Keratinocyte (primary cell): Measurements from ENCODE around the gene GCFC2. TPM values are rescaled to one million over a fixed set of nuclear protein-coding genes. Genes with fewer than 3 reads are reported as not detected.

Source experiments
- DNase-seq: peaks from one replicate; pipeline ENCODE4 v3.0.0-alpha.2; 2011; ENCODE audit warnings: low read depth, missing footprints, low spot score
- FAIRE-seq: peaks from 2 replicates; lab custom pipeline; 2011; peaks lifted over from hg19 to GRCh38; lab: Jason Lieb, UNC
- H2AFZ ChIP-seq: 2 replicates; pipeline ENCODE4 v1.6.0; 2012; ENCODE audit warnings: low read length, control low read depth, inconsistent platforms; ENCODE audit not compliant: control insufficient read depth
- H3K27ac ChIP-seq: 2 replicates; pipeline ENCODE4 v1.5.1; 2011; ENCODE audit warnings: low read length; ENCODE audit not compliant: control insufficient read depth, insufficient read depth
- H3K27me3 ChIP-seq: 3 replicates; pipeline ENCODE4 v1.6.0; 2011; ENCODE audit warnings: low read length; ENCODE audit not compliant: control insufficient read depth, insufficient read depth; ENCODE audit errors: extremely low read depth
- H3K36me3 ChIP-seq, 2 experiments: 2 replicates in 1 of 2; 3 replicates in 1 of 2; pipeline ENCODE4 v1.5.1; 2011; ENCODE audit warnings: low read length in 2 of 2, mild to moderate bottlenecking in 1 of 2; ENCODE audit not compliant: control insufficient read depth in 2 of 2, insufficient read depth in 2 of 2; ENCODE audit errors: extremely low read depth in 1 of 2
- H3K4me1 ChIP-seq: 3 replicates; pipeline ENCODE4 v1.5.1; 2011; ENCODE audit warnings: low read length; ENCODE audit not compliant: control insufficient read depth, insufficient read depth; ENCODE audit errors: extremely low read depth
- H3K4me2 ChIP-seq: 3 replicates; pipeline ENCODE4 v1.6.0; 2011; ENCODE audit warnings: low read depth, low read length; ENCODE audit not compliant: control insufficient read depth, insufficient read depth; ENCODE audit errors: extremely low read depth
- H3K4me3 ChIP-seq, 3 experiments: fragments of 200-600 bp in 1 of 3; sonication (generic) in 1 of 3; 2 replicates in 2 of 3; 3 replicates in 1 of 3; pipeline ENCODE4 v1.5.1; 2011 to 2016; ENCODE audit warnings: low read length in 3 of 3, mild to moderate bottlenecking in 3 of 3, control low read depth in 2 of 3, inconsistent platforms in 1 of 3, low read depth in 1 of 3, mixed read lengths in 1 of 3, mixed run types in 1 of 3, moderate library complexity in 1 of 3; ENCODE audit not compliant: control insufficient read depth in 2 of 3, insufficient read depth in 2 of 3; ENCODE audit errors: extremely low read depth in 1 of 3
- H3K79me2 ChIP-seq: 2 replicates; pipeline ENCODE4 v1.6.0; 2012; ENCODE audit warnings: low read length; ENCODE audit not compliant: control insufficient read depth, insufficient read depth
- H3K9ac ChIP-seq: 3 replicates; pipeline ENCODE4 v1.6.0; 2011; ENCODE audit warnings: low read length; ENCODE audit not compliant: control insufficient read depth, insufficient read depth; ENCODE audit errors: extremely low read depth
- H3K9me1 ChIP-seq: 3 replicates; pipeline ENCODE4 v1.6.0; 2011; ENCODE audit warnings: low read length; ENCODE audit not compliant: control insufficient read depth, insufficient read depth; ENCODE audit errors: extremely low read depth
- H3K9me3 ChIP-seq: 2 replicates; pipeline ENCODE4 v1.5.1; 2012; ENCODE audit warnings: low read depth, low read length; ENCODE audit not compliant: control insufficient read depth
- H4K20me1 ChIP-seq: 3 replicates; pipeline ENCODE4 v1.6.0; 2011; ENCODE audit warnings: low read length; ENCODE audit not compliant: control insufficient read depth, insufficient read depth; ENCODE audit errors: extremely low read depth
- CTCF ChIP-seq, 3 experiments: IDR thresholded peaks in 1 of 3; conservative IDR thresholded peaks in 1 of 3; optimal IDR thresholded peaks in 1 of 3; 2 replicates in 2 of 3; 3 replicates in 1 of 3; pipeline versions ENCODE3 to v1.5.1; 2011; ENCODE audit warnings: low read length in 3 of 3, mild to moderate bottlenecking in 3 of 3, moderate library complexity in 2 of 3, control low read depth in 1 of 3, inconsistent platforms in 1 of 3; ENCODE audit not compliant: insufficient read depth in 2 of 3; ENCODE audit errors: extremely low read depth in 1 of 3
- EZH2 ChIP-seq: IDR thresholded peaks from one replicate; pipeline ENCODE4 v1.6.1; 2012; ENCODE audit warnings: inconsistent platforms, mild to moderate bottlenecking, low read length, moderate library complexity
- dilution Hi-C: fragments of 300-500 bp; cut with MboI; formaldehyde crosslinking; loops from one replicate; pipeline ENCODE4 v1.7.0; 2020; ENCODE audit warnings: low sequenced_read_pairs; ENCODE audit not compliant: extremely low pct_ligation_motif_present
- polyA plus RNA-seq, 5 experiments: library from polyadenylated mRNA; depleted of rRNA in 3 of 5; stranded (reverse) in 3 of 5; stranded (forward) in 1 of 5; unstranded in 1 of 5; fragments of >200 nt; gene quantifications; 1 replicate in 1 of 5; 2 replicates in 3 of 5; 3 replicates in 1 of 5; pipeline versions ENCODE4 v1.2.1 to v1.2.3, GENCODE V29; 2011 to 2012; ENCODE audit warnings: missing spikeins in 2 of 5, low read depth in 1 of 5, low replicate concordance in 1 of 5

The GCFC2 gene
- polyA plus RNA-seq, 1 donor (not counting 4 experiments of a cell fraction or from before 2014, with no cell fraction given): 17.0 TPM

DNA sequence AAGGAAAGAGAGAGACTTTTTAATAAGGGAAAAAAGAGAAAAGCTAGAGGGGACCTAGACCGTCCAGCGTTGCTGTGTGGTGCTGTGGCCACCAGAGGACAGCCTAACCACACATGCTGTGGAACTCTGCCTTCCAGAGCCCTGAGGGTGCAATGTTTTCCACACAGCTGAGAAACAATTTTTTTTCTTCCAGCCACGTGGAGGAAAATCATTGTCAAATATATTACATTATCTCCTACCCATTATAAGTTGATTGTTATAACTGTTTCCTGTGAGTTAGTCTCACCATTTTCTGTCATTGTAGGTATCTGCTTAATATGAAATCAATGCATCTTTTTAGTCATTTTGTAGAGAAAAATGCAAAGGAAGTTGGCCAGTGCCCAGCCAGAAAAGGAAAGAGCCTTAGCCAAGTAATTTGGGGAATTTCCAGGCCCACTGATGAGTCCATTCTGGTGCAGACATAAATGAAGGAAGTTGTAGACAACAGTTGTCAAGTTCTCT is 70.0 kb downstream of the GCFC2 start:
- FAIRE-seq (peak; percentile 92), DNase-seq (no peak)
- peak; percentile 97 to 99 (median 99) for TF ChIP-seq CTCF (optimal IDR thresholded peaks at IDR 0.05 in 1 of 3, IDR thresholded peaks at IDR 0.05 in 1 of 3, conservative IDR thresholded peaks at IDR 0.05 in 1 of 3; ENCODE audit: extremely low read depth in 1 of 3, insufficient read depth in 2 of 3, low read length in 3 of 3)
- TF ChIP-seq EZH2: no peak
- no peaks in the 10 kb centered on the region for H3K79me2 ChIP-seq
- peak overlapping the region; percentile 6 for H2AFZ ChIP-seq
- no peaks in the 10 kb centered on the region for H4K20me1 ChIP-seq
- H3K4me1 ChIP-seq: peaks cover 8% of the 10 kb centered on the region
- H3K36me3 ChIP-seq: no peaks in the 10 kb centered on the region
- H3K9me3 ChIP-seq: no peaks in the 10 kb centered on the region
- no peak overlapping the region for H3K9ac ChIP-seq
- H3K4me3 ChIP-seq: no peak overlapping the region
- dilution Hi-C loops: no loop called here
- peaks cover 8% of the 10 kb centered on the region for H3K27me3 ChIP-seq
- H3K27ac ChIP-seq: no peak overlapping the region
- peak overlapping the region; percentile 17 for H3K4me2 ChIP-seq
- no peaks in the 10 kb centered on the region for H3K9me1 ChIP-seq

DNA sequence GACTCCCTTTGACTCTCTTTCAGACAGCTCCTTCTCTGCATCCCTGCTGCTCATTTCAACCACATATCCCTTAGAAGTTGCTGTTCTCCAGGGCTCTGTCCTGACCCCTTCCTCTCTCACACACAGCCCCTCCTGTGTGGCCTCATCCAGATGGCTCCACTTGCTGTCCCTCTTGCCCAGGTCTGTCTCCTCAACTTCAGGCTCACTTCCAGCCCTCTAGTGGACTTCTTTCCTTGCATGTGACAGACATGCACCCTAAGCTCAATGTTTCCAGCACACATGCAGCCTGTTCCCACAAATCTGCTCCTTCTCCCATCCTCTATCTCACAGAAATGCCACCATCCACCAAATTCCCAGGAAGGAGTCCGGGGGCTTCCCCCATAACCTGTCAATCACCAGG is 73.1 kb downstream of the GCFC2 start:
- Histone ChIP-seq H3K9ac (no peak overlapping the region), H3K9me1 (no peaks in the 10 kb centered on the region), H3K9me3 (no peaks in the 10 kb centered on the region), H3K79me2 (no peaks in the 10 kb centered on the region), H3K36me3 (no peaks in the 10 kb centered on the region), H3K4me2 (no peak overlapping the region), H3K4me1 (peaks cover 13% of the 10 kb centered on the region), H2AFZ (no peak overlapping the region), H3K4me3 (no peak overlapping the region), H3K27ac (no peak overlapping the region), H4K20me1 (no peaks in the 10 kb centered on the region), H3K27me3 (peaks cover 8% of the 10 kb centered on the region)
- no peak for TF ChIP-seq EZH2
- no peak for TF ChIP-seq CTCF (optimal IDR thresholded peaks at IDR 0.05 in 1 of 3, IDR thresholded peaks at IDR 0.05 in 1 of 3, conservative IDR thresholded peaks at IDR 0.05 in 1 of 3; ENCODE audit: extremely low read depth in 1 of 3, insufficient read depth in 2 of 3, low read length in 3 of 3)
- dilution Hi-C loops: no loop called here
- DNase-seq: no peak
- no peak for FAIRE-seq
